ENCODE measurements around the gene ATP2C2.

The ATP2C2 gene

GRCh38 chr16:84367750-84368307, 509 bp upstream of the ATP2C2 start:
- no peak for DNase-seq
- no peak for TF ChIP-seq POLR2A (IDR thresholded peaks at IDR 0.05; ENCODE audit: low read length)
- TF ChIP-seq GATA1 (IDR thresholded peaks at IDR 0.05; ENCODE audit: low read depth, low read length) = no peak

DNA sequence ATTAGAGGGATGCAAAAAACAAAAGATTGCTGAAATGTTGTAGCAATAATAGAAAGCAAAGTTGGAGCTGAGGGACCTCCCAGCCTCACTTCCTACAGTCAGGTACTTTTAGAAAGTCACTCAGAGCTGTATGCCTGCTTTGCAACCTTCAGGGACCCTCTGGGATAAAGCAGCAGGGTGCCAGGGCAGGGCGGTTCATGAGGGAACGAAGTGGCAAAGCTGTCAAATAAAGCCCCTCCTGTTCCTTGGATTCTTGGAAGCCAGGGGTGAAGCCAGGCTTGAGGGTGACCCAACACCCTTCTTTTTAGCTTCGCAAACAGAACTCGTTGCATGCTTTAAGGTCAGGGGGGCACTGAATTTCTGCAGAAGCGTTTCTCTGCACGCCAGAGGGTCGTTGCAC, 767 bp downstream of the ATP2C2 start:
- TF ChIP-seq GATA1 (IDR thresholded peaks at IDR 0.05; ENCODE audit: low read depth, low read length) (no peak), POLR2A (IDR thresholded peaks at IDR 0.05; ENCODE audit: low read length) (no peak)
- DNase-seq = no peak

GRCh38 chr16:84369938-84370627, 1.7 kb downstream of the ATP2C2 start:
- no peak for DNase-seq
- TF ChIP-seq POLR2A (IDR thresholded peaks at IDR 0.05; ENCODE audit: low read length) = no peak
- TF ChIP-seq GATA1 (IDR thresholded peaks at IDR 0.05; ENCODE audit: low read depth, low read length) = no peak

- TF ChIP-seq POLR2A (IDR thresholded peaks at IDR 0.05; ENCODE audit: low read length) (no peak), GATA1 (IDR thresholded peaks at IDR 0.05; ENCODE audit: low read depth, low read length) (no peak)
- no peak for DNase-seq
These were observed 2.6 kb downstream of the ATP2C2 start for GRCh38 chr16:84370723-84371552.

- TF ChIP-seq GATA1 (IDR thresholded peaks at IDR 0.05; ENCODE audit: low read depth, low read length) (no peak), POLR2A (IDR thresholded peaks at IDR 0.05; ENCODE audit: low read length) (no peak)
- DNase-seq = no peak
These were observed 3.2 kb downstream of the ATP2C2 start for GRCh38 chr16:84371553-84371865.

DNA sequence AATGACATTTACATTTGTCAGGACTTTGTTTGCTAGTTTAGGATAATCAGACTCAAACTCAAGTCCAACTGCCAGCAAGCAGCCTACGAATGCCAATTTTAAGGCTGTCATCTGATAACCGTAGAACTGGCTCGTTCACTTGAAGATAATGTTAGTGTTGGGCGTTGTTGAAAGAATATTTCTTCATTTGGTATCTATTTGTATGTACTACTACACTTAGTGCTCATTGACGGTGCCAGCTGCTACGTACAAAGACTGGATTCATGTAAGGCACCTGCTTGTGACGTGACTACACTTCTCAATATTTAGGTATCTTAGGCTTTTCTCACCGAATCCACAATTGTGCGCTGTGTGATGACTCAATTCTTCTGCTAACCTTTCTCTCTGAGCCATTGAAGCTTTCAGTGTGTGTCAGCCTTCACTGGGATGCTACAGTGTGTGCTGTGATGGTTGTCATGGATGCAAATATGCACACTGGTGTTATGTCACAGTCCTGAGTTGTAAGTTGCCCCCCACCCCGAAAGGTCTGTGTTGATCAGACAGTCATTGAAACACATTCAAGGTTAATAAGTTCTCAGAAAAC, 5.7 kb downstream of the ATP2C2 start:
- TF ChIP-seq POLR2A (IDR thresholded peaks at IDR 0.05; ENCODE audit: low read length) (no peak), GATA1 (IDR thresholded peaks at IDR 0.05; ENCODE audit: low read depth, low read length) (no peak)
- DNase-seq = no peak

DNA sequence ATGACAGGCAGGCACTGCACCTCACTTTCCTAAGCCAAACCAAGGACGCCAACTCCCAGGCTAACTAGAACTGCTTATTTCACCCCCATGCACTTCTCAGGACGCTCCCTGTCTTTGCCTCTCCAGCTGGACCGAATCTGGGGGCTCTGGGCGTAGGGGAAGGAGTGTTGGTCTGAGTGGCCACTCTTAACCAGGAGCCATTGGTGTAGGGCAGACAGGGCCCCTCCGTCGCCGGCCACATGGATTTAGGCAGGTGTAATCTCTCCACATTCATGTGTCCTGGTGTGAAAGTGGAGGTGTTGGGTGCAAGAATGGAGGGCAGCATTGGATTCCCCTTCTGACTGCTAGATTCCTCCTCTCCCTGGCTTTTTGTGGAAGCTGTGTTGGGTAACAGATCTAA, 9.8 kb downstream of the ATP2C2 start:
- no peak for TF ChIP-seq POLR2A (IDR thresholded peaks at IDR 0.05; ENCODE audit: low read length)
- no peak for TF ChIP-seq GATA1 (IDR thresholded peaks at IDR 0.05; ENCODE audit: low read depth, low read length)
- no peak for DNase-seq

DNA sequence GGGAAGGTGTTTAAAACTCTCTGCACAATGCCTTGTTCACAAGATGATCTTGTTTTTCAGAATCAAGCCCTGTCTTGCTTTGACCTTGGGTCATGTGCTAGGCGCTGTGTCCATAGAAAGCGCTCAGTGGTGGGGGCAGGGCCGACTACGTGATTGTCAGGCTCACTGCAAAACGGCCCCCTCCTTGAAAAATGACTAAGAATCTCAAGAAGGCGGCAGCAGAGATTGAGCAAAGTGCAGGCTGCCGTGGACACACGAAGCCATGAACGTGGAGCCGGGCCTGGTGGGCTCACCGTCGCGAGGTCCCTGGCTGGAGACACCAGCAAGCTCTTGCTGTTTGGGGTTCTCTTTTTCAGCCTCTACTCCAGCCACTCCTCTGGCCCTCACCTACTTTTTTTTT, 10.2 kb downstream of the ATP2C2 start:
- no peak for DNase-seq

DNA sequence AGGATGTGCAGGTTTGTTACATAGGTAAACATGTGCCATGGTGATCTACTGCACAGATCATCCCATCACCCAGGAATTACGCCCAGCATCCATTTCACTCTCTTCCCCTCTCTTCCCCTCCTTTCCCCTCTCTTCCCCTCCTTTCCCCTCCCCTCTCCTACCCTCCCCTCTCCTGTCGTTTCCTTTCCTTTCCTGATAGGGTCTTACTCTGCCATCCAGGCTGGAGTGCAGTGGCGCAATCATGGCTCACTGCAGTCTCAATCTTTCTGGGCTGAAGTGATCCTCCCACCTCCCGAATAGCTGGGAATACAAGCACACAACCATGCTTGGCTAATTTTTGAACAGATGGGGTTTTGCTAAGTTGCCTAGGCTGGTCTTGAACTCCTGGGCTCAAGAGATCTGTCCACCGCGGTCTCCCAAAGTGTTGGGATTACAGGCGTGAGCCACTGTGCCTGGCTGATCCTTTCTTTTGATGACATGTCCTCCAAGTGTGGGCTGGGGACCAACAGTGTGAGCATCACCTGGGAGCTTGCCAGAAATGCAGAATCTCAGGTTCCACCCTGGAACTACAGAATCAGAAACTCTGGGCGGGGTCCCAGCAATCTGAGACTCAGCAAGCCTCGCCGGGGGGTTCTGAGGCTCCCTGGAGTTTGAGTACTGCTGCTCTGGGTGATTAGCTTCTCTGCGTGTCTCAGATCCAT, 10.8 kb downstream of the ATP2C2 start:
- TF ChIP-seq GATA1 (IDR thresholded peaks at IDR 0.05; ENCODE audit: low read depth, low read length) (no peak), POLR2A (IDR thresholded peaks at IDR 0.05; ENCODE audit: low read length) (no peak)
- no peak for DNase-seq

More for the DNA sequence above, 10.2 kb downstream of the ATP2C2 start:
- no peak for TF ChIP-seq GATA1 (IDR thresholded peaks at IDR 0.05; ENCODE audit: low read depth, low read length)
- no peak for TF ChIP-seq POLR2A (IDR thresholded peaks at IDR 0.05; ENCODE audit: low read length)

- no peak for TF ChIP-seq POLR2A (IDR thresholded peaks at IDR 0.05; ENCODE audit: low read length)
- no peak for TF ChIP-seq GATA1 (IDR thresholded peaks at IDR 0.05; ENCODE audit: low read depth, low read length)
- DNase-seq = no peak
These were observed 11.5 kb downstream of the ATP2C2 start for GRCh38 chr16:84379709-84380362.

DNA sequence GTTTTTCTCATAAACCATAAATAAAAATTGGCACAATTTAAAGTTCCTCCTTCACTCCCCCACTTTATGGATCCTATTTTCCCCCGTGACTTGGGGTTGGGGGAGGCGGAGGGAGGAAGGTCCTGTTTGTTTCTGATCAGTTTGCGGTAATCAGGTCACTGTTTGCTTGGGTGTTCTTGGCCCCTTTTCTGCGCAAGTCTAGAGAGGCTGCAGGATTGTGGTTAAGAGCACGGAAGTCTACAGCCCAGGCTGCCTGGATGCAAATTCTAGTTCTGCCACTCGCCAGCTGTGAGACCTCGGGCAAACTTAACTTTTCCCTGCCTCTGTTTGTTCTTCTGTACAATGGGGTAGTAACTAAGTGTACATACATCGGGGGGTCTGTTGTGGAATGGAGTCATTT, 12.1 kb downstream of the ATP2C2 start:
- no peak for DNase-seq
- TF ChIP-seq POLR2A (IDR thresholded peaks at IDR 0.05; ENCODE audit: low read length) (no peak), GATA1 (IDR thresholded peaks at IDR 0.05; ENCODE audit: low read depth, low read length) (no peak)

- no peak for DNase-seq
- TF ChIP-seq POLR2A (IDR thresholded peaks at IDR 0.05; ENCODE audit: low read length) = no peak
These were observed 14.1 kb downstream of the ATP2C2 start for GRCh38 chr16:84382396-84382795.

DNA sequence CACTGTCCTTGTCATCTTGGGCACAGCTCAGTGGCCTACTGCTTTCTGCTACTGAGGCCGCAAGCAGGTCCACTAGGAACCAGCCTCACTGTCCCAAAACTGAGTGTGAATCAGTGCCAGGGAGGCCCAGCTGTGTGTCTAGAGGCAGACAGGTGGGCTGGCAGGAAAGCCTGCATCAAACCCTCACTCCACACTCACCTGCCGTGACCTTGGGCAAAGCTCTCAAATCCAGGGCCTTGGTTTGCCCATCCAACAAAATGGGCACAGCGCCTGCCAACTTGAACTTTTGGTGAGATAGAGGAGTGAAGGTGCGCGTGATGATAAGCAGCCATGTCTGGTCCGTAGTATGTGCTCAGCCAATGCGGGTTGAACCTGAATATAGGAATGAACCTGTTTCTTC, 14.8 kb downstream of the ATP2C2 start:
- TF ChIP-seq GATA1 (IDR thresholded peaks at IDR 0.05; ENCODE audit: low read depth, low read length) = no peak
- no peak for DNase-seq
